Cardiac muscle cell (in vitro differentiated cells and primary cell): Measurements from ENCODE around the gene MCOLN1. TPM values are rescaled to one million over a fixed set of nuclear protein-coding genes. Genes with fewer than 3 reads are reported as not detected.

Source experiments
- DNase-seq, 2 donors: peaks; one replicate each; pipeline versions ENCODE4 v3.0.0 to v3.0.0-alpha.2; 2010 to 2017; ENCODE audit warnings: low read depth in 1 of 2, low spot score in 1 of 2
- H3K27ac ChIP-seq: fragments of 200-600 bp; sonication (generic); 2 replicates; pipeline ENCODE4 v1.5.1; 2016
- H3K27me3 ChIP-seq: fragments of 200-600 bp; sonication (generic); 2 replicates; pipeline ENCODE4 v1.6.0; 2016; ENCODE audit warnings: control low read depth
- H3K36me3 ChIP-seq: fragments of 200-600 bp; sonication (generic); 2 replicates; pipeline ENCODE4 v1.5.1; 2016; ENCODE audit warnings: control low read depth
- H3K4me1 ChIP-seq: fragments of 200-600 bp; sonication (generic); 2 replicates; pipeline ENCODE4 v1.8.1; 2017; ENCODE audit warnings: low read depth, mild to moderate bottlenecking, mixed run types
- H3K4me3 ChIP-seq: fragments of 200-600 bp; sonication (generic); 2 replicates; pipeline ENCODE4 v1.5.1; 2016; ENCODE audit warnings: mild to moderate bottlenecking
- H3K9me3 ChIP-seq: fragments of 200-600 bp; sonication (generic); 2 replicates; pipeline ENCODE4 v1.5.1; 2017; ENCODE audit warnings: low read depth, mild to moderate bottlenecking, control low read depth
- polyA plus RNA-seq: library from polyadenylated mRNA; unstranded; fragments of >200 nt; fragmentation: Nextera tagmentation; extraction: Ambion mirVana; gene quantifications from 2 replicates; pipeline ENCODE4 v1.2.1, GENCODE V29; 2016
- total RNA-seq: library from RNA; depleted of rRNA; stranded (reverse); fragments of >200 nt; gene quantifications from 2 replicates; pipeline ENCODE4 v1.2.3, GENCODE V29; 2016
- TF ChIP-seq, protein P1 (sequence below): IDR thresholded peaks from 2 replicates; pipeline ENCODE4 v1.5.1; 2012; ENCODE audit warnings: low read depth, mild to moderate bottlenecking, low read length

The MCOLN1 gene
- total and polyA plus RNA-seq, 2 experiments from 2014 or later, result 5.8 to 24.7 TPM

DNA sequence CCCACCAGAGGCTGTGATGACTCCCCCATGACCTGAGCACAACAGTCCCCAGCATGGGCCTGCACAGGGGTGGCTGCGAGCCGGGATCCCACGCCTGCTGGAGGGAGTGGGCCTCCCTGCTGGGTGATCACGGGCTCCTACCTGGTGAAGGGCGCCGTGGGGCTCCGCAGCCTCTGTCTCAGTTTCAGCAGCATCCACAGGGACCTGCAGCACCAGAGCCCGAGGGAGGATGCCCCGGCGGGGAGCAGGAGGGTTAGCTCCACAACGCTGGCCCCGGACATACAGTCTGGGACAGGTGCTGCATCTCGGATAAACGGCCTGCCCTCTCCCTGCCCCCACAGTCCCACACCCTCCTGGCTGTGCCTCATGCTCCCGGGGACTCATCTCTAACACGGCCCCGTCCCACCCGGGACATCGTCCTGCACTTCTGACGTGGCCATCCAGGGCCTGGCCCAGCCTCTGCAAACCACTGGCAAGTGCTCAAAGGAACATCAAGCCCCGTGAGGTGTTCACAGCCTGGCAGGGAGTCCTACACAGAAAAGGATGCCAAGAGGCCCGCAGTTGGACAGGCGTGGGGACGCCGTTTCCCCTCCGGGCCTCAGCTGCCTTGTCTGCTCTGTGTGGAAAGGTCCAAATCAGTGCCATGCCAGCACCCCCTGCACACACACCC, 44.1 kb upstream of the MCOLN1 start:
- H3K27me3 ChIP-seq, result no peaks in the 10 kb centered on the region
- no peak overlapping the region for H3K27ac ChIP-seq
- H3K36me3 ChIP-seq, result no peaks in the 10 kb centered on the region
- no peak overlapping the region for H3K4me3 ChIP-seq
- H3K4me1 ChIP-seq, result peaks cover 4% of the 10 kb centered on the region
- no peak for DNase-seq
- H3K9me3 ChIP-seq, result no peaks in the 10 kb centered on the region
- TF ChIP-seq, protein P1, sequence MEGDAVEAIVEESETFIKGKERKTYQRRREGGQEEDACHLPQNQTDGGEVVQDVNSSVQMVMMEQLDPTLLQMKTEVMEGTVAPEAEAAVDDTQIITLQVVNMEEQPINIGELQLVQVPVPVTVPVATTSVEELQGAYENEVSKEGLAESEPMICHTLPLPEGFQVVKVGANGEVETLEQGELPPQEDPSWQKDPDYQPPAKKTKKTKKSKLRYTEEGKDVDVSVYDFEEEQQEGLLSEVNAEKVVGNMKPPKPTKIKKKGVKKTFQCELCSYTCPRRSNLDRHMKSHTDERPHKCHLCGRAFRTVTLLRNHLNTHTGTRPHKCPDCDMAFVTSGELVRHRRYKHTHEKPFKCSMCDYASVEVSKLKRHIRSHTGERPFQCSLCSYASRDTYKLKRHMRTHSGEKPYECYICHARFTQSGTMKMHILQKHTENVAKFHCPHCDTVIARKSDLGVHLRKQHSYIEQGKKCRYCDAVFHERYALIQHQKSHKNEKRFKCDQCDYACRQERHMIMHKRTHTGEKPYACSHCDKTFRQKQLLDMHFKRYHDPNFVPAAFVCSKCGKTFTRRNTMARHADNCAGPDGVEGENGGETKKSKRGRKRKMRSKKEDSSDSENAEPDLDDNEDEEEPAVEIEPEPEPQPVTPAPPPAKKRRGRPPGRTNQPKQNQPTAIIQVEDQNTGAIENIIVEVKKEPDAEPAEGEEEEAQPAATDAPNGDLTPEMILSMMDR, result no peak

- H3K27me3 ChIP-seq, result no peaks in the 10 kb centered on the region
- peaks cover 4% of the 10 kb centered on the region for H3K4me1 ChIP-seq
- H3K27ac ChIP-seq, result no peak overlapping the region
- no peaks in the 10 kb centered on the region for H3K9me3 ChIP-seq
- DNase-seq, result no peak
- no peak overlapping the region for H3K4me3 ChIP-seq
- TF ChIP-seq, protein P1, result no peak
- H3K36me3 ChIP-seq, result no peaks in the 10 kb centered on the region
Measured at GRCh38 chr19:7478843-7479227, 43.6 kb upstream of the MCOLN1 start.

DNA sequence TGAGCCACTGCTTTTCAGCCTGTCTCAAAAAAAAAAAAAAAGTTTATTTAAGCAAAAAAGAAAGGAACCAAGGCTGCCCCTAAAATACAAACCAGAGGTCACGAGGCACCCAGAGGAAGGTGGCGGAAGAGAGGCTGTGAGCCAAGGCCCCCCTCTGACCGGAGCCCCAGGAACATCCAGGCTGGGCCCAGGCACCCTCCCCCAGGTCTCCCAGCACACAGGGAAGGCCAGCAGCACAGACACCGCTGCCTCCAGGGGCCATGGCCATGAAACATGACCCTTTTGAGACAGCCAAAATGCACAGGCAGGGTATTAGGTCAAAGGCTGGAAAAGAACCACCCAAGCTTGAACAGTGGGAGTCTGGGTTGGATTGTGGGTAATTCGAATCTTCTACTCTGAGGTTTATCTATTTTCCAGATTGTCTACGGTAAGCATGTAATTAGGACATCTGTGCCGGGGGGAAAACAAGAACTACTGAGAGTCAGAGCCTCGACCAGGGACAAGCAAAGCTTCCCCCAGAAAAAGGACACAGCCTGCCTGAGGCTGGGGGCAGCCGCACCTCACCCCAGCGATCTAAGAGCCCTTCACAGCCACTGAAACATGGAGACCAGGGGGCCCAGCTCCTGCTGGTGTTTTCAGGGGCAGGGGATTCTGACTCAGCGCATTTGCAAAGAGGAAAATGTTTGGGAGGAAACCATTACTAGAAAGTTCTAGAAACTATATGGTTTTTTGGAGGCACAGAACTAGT, 42.0 kb upstream of the MCOLN1 start:
- no peak for DNase-seq
- Histone ChIP-seq H3K36me3 (no peaks in the 10 kb centered on the region), H3K4me1 (peaks cover 4% of the 10 kb centered on the region), H3K27me3 (no peaks in the 10 kb centered on the region), H3K9me3 (no peaks in the 10 kb centered on the region), H3K4me3 (no peak overlapping the region), H3K27ac (no peak overlapping the region)
- TF ChIP-seq, protein P1, result no peak

DNA sequence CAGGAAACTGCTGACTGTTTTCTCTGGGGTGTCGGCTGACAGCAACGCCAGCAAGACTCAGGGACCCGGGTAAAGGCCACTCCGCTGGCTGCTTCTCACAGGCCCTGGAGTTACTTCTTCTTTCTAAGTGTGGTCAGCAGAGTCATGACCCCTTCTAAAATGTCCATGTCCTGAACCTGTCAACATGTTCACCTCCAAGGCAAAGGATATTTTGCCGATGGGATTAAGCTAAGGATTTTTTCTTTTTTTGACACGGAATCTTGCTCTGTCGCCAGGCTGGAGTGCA, 41.5 kb upstream of the MCOLN1 start:
- Histone ChIP-seq H3K9me3 (no peaks in the 10 kb centered on the region), H3K4me1 (peaks cover 4% of the 10 kb centered on the region), H3K27ac (no peak overlapping the region), H3K4me3 (no peak overlapping the region), H3K27me3 (no peaks in the 10 kb centered on the region), H3K36me3 (no peaks in the 10 kb centered on the region)
- TF ChIP-seq, protein P1, result no peak
- no peak for DNase-seq

DNA sequence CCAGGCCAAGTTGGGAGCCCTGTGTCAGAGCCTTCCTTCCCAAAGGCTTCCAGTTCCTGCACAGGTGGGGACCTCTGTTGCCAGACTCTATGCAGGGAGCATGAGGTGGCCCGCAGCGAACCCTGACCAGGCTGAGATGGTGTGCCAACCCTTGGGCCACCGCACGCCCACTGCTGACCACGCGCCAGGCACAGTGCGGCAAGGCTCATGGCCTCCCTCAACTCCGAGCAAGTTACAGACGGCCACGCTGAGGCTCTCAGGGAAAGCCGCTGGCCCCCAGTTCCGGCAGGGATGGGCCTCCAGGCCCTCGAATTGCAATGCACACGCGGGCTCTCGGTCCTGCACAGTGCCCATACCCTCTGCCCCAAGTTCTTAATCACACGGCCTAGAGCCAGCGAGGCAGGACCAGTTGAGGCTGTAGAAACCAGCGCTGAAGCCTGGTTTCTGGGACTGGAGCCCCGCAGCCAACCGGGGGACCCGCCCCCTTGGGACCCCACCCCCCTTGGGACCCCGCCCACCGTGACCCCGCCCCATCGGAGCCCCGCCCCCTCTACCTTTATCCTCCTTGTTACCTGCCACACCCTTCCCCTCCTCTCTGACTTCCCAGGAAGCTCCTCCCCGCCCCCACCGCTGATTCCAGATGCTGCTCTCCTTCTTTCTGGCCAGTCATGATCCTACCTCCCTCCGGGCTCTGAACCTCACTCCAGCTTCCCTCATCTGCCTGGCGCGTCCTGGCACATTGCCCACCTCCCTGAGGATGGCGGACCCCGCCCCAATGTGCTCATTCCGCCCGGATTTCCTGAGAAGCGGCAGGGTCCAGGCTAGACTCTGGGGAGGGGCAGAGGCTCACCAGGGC, 39.6 kb upstream of the MCOLN1 start:
- H3K36me3 ChIP-seq, result no peaks in the 10 kb centered on the region
- DNase-seq, result peak in 1 of 2 donors; percentile 38
- TF ChIP-seq, protein P1, result no peak
- no peak overlapping the region for H3K27ac ChIP-seq
- peaks cover 4% of the 10 kb centered on the region for H3K4me1 ChIP-seq
- H3K27me3 ChIP-seq, result no peaks in the 10 kb centered on the region
- H3K9me3 ChIP-seq, result no peaks in the 10 kb centered on the region
- H3K4me3 ChIP-seq, result no peak overlapping the region
